KG1 (cell line): ENCODE measurements around the gene YARS1.
"Not testable (repeated sequence)": the region's sequence is repeated elsewhere in the genome, so short reads cannot be mapped to it uniquely, and the experiment has no call there.

Experiments
- DNase-seq: peaks from one replicate; lab custom pipeline; 2025; lab: John Stamatoyannopoulos, UW

The YARS1 gene

GRCh38 chr1:32816676-32817158 is 441 bp downstream of the YARS1 start:
- DNase-seq: peak; percentile 18

- no peak for DNase-seq
Observed at GRCh38 chr1:32813941-32814739, 3.0 kb downstream of the YARS1 start.

GRCh38 chr1:32811917-32812316 is 5.2 kb downstream of the YARS1 start:
- DNase-seq: no peak

- no peak for DNase-seq
Observed at GRCh38 chr1:32811265-32811664, 5.9 kb downstream of the YARS1 start.

GRCh38 chr1:32810358-32810757 is 6.8 kb downstream of the YARS1 start:
- no peak for DNase-seq

GRCh38 chr1:32808580-32808979 is 8.6 kb downstream of the YARS1 start:
- DNase-seq: no peak

- no peak for DNase-seq
Observed at GRCh38 chr1:32806910-32807523, 10.1 kb downstream of the YARS1 start.

- DNase-seq: no peak
Observed at GRCh38 chr1:32806290-32806689, 10.9 kb downstream of the YARS1 start.

- DNase-seq: not testable (repeated sequence)
Observed at GRCh38 chr1:32804460-32804859, 12.7 kb downstream of the YARS1 start.

GRCh38 chr1:32801096-32801715 is 16.0 kb downstream of the YARS1 start:
- DNase-seq: no peak

- DNase-seq: no peak
Observed at GRCh38 chr1:32798679-32799416, 18.3 kb downstream of the YARS1 start.

GRCh38 chr1:32798191-32798590 is 19.0 kb downstream of the YARS1 start:
- DNase-seq: no peak

GRCh38 chr1:32797456-32797855 is 19.7 kb downstream of the YARS1 start:
- DNase-seq: no peak

GRCh38 chr1:32795763-32796162 is 21.4 kb downstream of the YARS1 start:
- not testable (repeated sequence) for DNase-seq

- no peak for DNase-seq
Observed at GRCh38 chr1:32791881-32792280, 25.3 kb downstream of the YARS1 start.

- not testable (repeated sequence) for DNase-seq
Observed at GRCh38 chr1:32789356-32789755, 27.8 kb downstream of the YARS1 start.

- DNase-seq: no peak
Observed at GRCh38 chr1:32786856-32787255, 30.3 kb downstream of the YARS1 start.

GRCh38 chr1:32784817-32785216 is 32.3 kb downstream of the YARS1 start:
- no peak for DNase-seq

- DNase-seq: no peak
Observed at GRCh38 chr1:32783851-32784250, 33.3 kb downstream of the YARS1 start.

GRCh38 chr1:32782086-32782485 is 35.1 kb downstream of the YARS1 start:
- DNase-seq: no peak

- no peak for DNase-seq
Observed at GRCh38 chr1:32780628-32781234, 36.4 kb downstream of the YARS1 start.

- no peak for DNase-seq
Observed at GRCh38 chr1:32780005-32780404, 37.2 kb downstream of the YARS1 start.
